SW480 (cell line): Measurements from ENCODE around the gene PTH1R.

Source experiments
- DNase-seq: peaks from one replicate; pipeline ENCODE4 v3.0.0-alpha.2; 2016; ENCODE audit warnings: low spot score

Gene PTH1R

GRCh38 chr3:46930166-46930944, 52.8 kb downstream of the PTH1R start:
- no peak for DNase-seq

- no peak for DNase-seq
Observed at GRCh38 chr3:46930945-46931403, 53.5 kb downstream of the PTH1R start.

- peak; percentile 91 for DNase-seq
Observed at GRCh38 chr3:46931631-46932331, 54.3 kb downstream of the PTH1R start.

- DNase-seq: no peak
Observed at GRCh38 chr3:46932455-46933225, 55.1 kb downstream of the PTH1R start.

GRCh38 chr3:46933261-46933660, 55.7 kb downstream of the PTH1R start:
- no peak for DNase-seq

- DNase-seq: no peak
Observed at GRCh38 chr3:46934072-46934471, 56.6 kb downstream of the PTH1R start.

GRCh38 chr3:46934498-46935167, 57.1 kb downstream of the PTH1R start:
- no peak for DNase-seq

GRCh38 chr3:46935168-46935858, 57.8 kb downstream of the PTH1R start:
- peak; percentile 96 for DNase-seq

- no peak for DNase-seq
Observed at GRCh38 chr3:46935989-46936558, 58.6 kb downstream of the PTH1R start.

GRCh38 chr3:46936733-46937250, 59.3 kb downstream of the PTH1R start:
- no peak for DNase-seq

GRCh38 chr3:46938118-46938517, 60.6 kb downstream of the PTH1R start:
- DNase-seq: no peak

- DNase-seq: no peak
Observed at GRCh38 chr3:46939578-46940445, 62.3 kb downstream of the PTH1R start.

- DNase-seq: no peak
Observed at GRCh38 chr3:46942076-46942475, 64.6 kb downstream of the PTH1R start.

- DNase-seq: no peak
Observed at GRCh38 chr3:46942481-46943236, 65.1 kb downstream of the PTH1R start.

- peak; percentile 75 for DNase-seq
Observed at GRCh38 chr3:46943237-46944187, 66.0 kb downstream of the PTH1R start.

- no peak for DNase-seq
Observed at GRCh38 chr3:46944191-46944590, 66.7 kb downstream of the PTH1R start.

GRCh38 chr3:46946416-46946815, 68.9 kb downstream of the PTH1R start:
- DNase-seq: no peak
